ENCODE results near the gene ZNF616.

- TF ChIP-seq CTCF (conservative IDR thresholded peaks at IDR 0.05; ENCODE audit: low read depth in 2 of 2) (no peak), ETS1 (IDR thresholded peaks at IDR 0.05) (no peak), POLR2AphosphoS5 (IDR thresholded peaks at IDR 0.05; ENCODE audit: low read depth) (no peak), EZH2 (IDR thresholded peaks at IDR 0.05; ENCODE audit: low read depth, unreplicated experiment) (no peak), EZH2phosphoT487 (IDR thresholded peaks at IDR 0.05; ENCODE audit: unreplicated experiment) (no peak), JUNB (IDR thresholded peaks at IDR 0.05; ENCODE audit: unreplicated experiment) (no peak)
Measured at GRCh38 chr19:52120286-52120685, 19.5 kb downstream of the ZNF616 start.
